Upper lobe of left lung (tissue), 4 donors: Measurements from ENCODE around the gene LGALS9.

Experiments used
- POLR2A ChIP-seq, 4 donors: fragments of 450-650 bp; IDR thresholded peaks; one replicate each; pipeline ENCODE4 v1.5.1; 2016 to 2017; ENCODE audit warnings: antibody characterized with exemption in 4 of 4, mild to moderate bottlenecking in 2 of 4
- POLR2AphosphoS5 ChIP-seq, 2 donors: sonication (generic); formaldehyde crosslinking; IDR thresholded peaks; one replicate each; pipeline ENCODE4 v1.5.1; 2017; ENCODE audit warnings: antibody characterized with exemption in 2 of 2
- TF ChIP-seq, protein P1 (sequence below), 6 experiments: fragments of 450-650 bp in 4 of 6; fragments of 200-600 bp in 2 of 6; sonication (generic) in 2 of 6; IDR thresholded peaks; one replicate each; pipeline ENCODE4 v1.5.1; 2016 to 2019; ENCODE audit warnings: antibody characterized with exemption in 6 of 6

DNA sequence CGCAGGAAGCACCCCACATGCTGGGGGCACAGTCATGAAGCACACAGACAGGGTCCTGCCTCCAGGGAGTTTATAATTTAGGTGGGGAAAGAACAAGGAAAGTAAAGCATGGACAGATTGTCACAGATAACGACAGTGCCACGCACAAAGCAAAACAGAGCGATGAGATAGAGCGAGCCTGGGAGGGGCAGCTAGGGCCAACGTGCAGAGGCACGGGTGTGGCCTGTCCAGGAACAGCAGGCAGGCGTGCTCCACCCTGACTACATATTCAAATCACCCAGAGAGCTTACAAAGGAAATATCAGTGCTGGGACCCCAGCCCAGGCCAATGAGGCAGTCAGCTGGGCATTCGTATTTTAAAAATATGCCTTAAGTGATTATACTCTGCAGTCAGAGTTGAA lies 16.8 kb downstream of the LGALS9 start:
- TF ChIP-seq, protein P1, sequence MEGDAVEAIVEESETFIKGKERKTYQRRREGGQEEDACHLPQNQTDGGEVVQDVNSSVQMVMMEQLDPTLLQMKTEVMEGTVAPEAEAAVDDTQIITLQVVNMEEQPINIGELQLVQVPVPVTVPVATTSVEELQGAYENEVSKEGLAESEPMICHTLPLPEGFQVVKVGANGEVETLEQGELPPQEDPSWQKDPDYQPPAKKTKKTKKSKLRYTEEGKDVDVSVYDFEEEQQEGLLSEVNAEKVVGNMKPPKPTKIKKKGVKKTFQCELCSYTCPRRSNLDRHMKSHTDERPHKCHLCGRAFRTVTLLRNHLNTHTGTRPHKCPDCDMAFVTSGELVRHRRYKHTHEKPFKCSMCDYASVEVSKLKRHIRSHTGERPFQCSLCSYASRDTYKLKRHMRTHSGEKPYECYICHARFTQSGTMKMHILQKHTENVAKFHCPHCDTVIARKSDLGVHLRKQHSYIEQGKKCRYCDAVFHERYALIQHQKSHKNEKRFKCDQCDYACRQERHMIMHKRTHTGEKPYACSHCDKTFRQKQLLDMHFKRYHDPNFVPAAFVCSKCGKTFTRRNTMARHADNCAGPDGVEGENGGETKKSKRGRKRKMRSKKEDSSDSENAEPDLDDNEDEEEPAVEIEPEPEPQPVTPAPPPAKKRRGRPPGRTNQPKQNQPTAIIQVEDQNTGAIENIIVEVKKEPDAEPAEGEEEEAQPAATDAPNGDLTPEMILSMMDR (IDR thresholded peaks at IDR 0.05) = no peak
- TF ChIP-seq POLR2A (IDR thresholded peaks at IDR 0.05) (no peak), POLR2AphosphoS5 (IDR thresholded peaks at IDR 0.05) (no peak)
